GM19099 (cell line): ENCODE data around the gene PRDM16.

Experiments
- POLR2A ChIP-seq: IDR thresholded peaks from 3 replicates; pipeline ENCODE4 v1.6.1; 2011; ENCODE audit warnings: low read depth; ENCODE audit not compliant: insufficient read length; ENCODE audit errors: extremely low read depth

Gene PRDM16

GRCh38 chr1:3124246-3124645 is 55.2 kb downstream of the PRDM16 start:
- no peak for TF ChIP-seq POLR2A

GRCh38 chr1:3125078-3125477 is 56.1 kb downstream of the PRDM16 start:
- no peak for TF ChIP-seq POLR2A

- TF ChIP-seq POLR2A, result no peak
Observed at GRCh38 chr1:3125546-3126368, 56.8 kb downstream of the PRDM16 start.

- no peak for TF ChIP-seq POLR2A
Observed at GRCh38 chr1:3126756-3127678, 58.0 kb downstream of the PRDM16 start.

GRCh38 chr1:3127738-3128137 is 58.7 kb downstream of the PRDM16 start:
- TF ChIP-seq POLR2A, result no peak

GRCh38 chr1:3128431-3129132 is 59.6 kb downstream of the PRDM16 start:
- no peak for TF ChIP-seq POLR2A

GRCh38 chr1:3129133-3129490 is 60.1 kb downstream of the PRDM16 start:
- TF ChIP-seq POLR2A, result no peak

GRCh38 chr1:3130268-3130667 is 61.3 kb downstream of the PRDM16 start:
- TF ChIP-seq POLR2A, result no peak

GRCh38 chr1:3132660-3133059 is 63.7 kb downstream of the PRDM16 start:
- no peak for TF ChIP-seq POLR2A

- no peak for TF ChIP-seq POLR2A
Observed at GRCh38 chr1:3133686-3134085, 64.7 kb downstream of the PRDM16 start.

- no peak for TF ChIP-seq POLR2A
Observed at GRCh38 chr1:3134381-3135072, 65.5 kb downstream of the PRDM16 start.

GRCh38 chr1:3135073-3135702 is 66.2 kb downstream of the PRDM16 start:
- no peak for TF ChIP-seq POLR2A

- no peak for TF ChIP-seq POLR2A
Observed at GRCh38 chr1:3135744-3136455, 66.9 kb downstream of the PRDM16 start.

GRCh38 chr1:3136532-3136931 is 67.5 kb downstream of the PRDM16 start:
- no peak for TF ChIP-seq POLR2A
